Ovary (tissue), 3 donors: ENCODE data around the gene CDKN2A.

Experiments
- CTCF ChIP-seq, 3 donors: fragments of 450-650 bp in 2 of 3; fragments of 200-600 bp in 1 of 3; IDR thresholded peaks; one replicate each; pipeline versions ENCODE4 v1.5.1 to v1.8.0; 2016 to 2022; ENCODE audit warnings: antibody characterized with exemption in 3 of 3, mild to moderate bottlenecking in 1 of 3
- EP300 ChIP-seq: sonication (generic); formaldehyde crosslinking; IDR thresholded peaks from one replicate; pipeline ENCODE4 v1.6.1; 2017; ENCODE audit warnings: antibody characterized with exemption
- donor health status: DM: no; HTN: no; CAD: no.

GRCh38 chr9:21919377-21920362 lies 74.5 kb downstream of the CDKN2A start:
- no peak for TF ChIP-seq CTCF (IDR thresholded peaks at IDR 0.05)
- TF ChIP-seq EP300: no peak
